GM19351 (cell line): ENCODE results near the gene FUCA1.
"Not testable (repeated sequence)": the region's sequence is repeated elsewhere in the genome, so short reads cannot be mapped to it uniquely, and the experiment has no call there.

Source experiments
- ATAC-seq: cut with Tn5 transposase; IDR thresholded peaks from one replicate; pipeline ENCODE4 v1.9.1; 2021; ENCODE audit warnings: mild to moderate bottlenecking, moderate library complexity; ENCODE audit not compliant: unreplicated experiment

The FUCA1 gene

DNA sequence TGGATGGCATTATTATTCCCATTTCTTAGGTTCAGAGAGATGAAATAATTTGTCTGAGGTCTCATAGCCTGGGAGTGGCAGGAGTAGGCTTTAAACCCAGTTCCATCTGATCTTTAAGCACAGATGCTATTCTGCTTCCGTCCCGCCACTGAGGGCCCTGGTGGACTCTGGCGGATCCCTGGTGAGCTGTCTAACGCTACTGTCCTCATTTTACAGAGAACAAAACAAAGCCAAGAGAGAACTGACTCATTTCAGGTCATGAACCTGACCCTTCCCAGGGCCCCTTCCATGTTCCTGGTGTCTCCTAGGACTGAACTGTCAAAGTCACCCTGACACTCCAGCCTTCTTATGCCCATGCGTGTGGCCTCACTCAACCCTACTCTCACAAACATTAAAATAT is 64.4 kb downstream of the FUCA1 start:
- no peak for ATAC-seq

DNA sequence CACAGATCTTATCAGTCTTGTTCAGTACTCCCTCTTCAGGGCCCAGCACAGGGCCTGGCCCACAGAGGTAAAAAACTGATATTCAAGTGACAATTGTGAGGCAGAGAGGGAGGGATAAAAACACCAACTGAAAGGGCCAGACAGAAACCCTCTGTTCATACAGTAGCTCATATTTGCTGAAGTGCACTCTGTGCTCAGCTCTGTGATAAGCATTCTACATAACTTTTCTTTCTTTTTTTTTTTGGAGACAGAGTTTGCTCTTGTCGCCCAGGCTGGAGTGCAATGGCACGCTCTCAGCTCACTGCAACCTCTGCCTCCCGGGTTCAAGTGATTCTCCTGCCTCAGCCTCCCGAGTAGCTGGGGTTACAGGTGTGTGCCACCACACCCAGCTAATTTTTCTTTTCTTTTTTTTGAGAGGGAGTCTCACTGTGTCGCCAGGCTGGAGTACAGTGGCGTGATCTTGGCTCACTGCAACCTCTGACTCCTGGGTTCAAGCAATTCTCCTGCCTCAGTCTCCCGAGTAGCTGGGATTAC is 65.2 kb downstream of the FUCA1 start:
- ATAC-seq: not testable (repeated sequence)

DNA sequence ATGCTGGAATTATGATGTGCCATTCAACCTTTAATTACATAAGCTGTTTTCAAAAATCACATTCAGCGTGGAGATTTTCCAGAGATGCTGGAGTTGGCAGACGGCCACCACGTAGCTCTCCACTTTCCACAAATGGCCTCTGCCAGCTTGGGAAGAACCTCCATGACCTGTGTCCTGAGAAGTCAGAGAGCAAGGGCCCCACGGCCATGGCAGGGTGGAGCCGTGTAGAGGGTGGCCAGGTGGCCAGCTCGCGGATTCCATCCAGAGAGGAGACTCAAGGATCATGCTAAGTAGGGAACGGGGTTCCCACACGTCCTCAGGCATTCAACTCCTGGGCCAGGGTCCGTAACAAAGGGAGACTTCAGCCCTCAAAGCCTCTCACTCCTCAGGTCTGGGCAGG is 66.2 kb downstream of the FUCA1 start:
- no peak for ATAC-seq

DNA sequence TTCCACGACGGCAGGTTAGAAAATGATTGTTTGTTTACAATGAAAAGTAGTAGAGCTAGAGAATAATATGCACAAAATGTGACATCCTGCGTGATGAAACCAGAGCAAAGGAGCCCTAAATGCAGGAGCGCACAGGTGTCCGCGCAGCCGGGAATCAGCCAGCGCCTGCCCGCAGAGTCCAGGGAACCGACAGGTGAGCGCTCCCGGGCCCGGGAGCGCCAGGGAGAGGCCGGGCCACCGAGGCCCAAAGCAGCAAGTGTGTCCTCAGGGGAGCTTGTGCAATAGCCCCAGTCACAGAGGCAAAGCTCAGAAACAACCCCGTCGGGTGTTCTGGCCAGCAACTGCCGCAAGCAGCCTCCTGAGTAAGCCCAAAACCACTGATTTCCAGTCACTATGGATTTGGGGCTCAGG is 66.7 kb downstream of the FUCA1 start:
- no peak for ATAC-seq

DNA sequence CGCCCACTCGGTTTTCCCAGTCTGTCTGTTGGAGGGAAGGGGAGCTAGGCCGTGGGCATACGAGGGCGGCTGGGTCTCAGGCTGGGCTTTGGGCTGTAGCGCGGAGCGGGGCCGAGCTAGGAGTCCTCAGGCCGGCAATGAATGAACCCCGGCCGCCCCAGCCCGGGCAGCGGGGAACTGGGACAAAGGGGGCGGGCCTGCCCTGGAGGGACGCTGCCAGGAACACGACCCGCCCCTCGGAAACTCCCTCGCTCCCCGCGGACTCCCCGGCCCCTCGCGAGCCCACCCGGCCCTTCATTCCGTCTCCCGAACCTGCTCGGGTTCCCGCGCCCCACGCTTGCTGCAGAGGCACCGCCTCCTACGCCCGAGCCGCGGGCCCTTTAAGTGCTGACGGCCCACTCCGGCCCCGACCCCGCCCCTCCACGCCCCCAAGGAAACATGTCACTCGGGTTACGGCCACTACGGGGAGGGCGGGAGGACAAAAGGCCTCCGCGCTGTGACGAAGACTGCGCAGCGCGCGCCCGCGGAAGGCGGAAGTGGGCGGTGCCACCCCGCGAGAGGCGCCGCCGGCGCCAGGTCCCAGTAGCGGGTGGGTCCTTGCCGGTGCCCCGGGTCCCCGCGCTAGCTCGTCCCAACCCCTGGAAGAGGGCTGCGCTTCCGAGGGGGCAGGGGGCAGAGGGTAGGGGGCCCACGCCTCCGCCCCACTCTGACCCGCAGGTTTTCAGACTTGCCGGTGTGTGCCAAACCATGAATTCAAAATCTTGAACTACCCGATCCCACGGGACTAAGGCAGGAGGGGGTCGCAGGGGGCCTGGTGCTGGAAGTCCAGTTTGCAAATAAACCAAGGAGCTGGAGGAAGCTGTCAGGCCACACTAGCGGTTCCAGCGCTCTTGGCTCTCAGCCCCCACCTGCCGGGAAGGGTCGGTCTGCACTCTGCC is 67.4 kb downstream of the FUCA1 start, which contains the start of gene GALE:
GALE (minus strand) TSS at position 355 of the 938 bp plus-strand sequence. CDS start 1,747 bp downstream, outside the sequence.
- ATAC-seq: peak; percentile 81

DNA sequence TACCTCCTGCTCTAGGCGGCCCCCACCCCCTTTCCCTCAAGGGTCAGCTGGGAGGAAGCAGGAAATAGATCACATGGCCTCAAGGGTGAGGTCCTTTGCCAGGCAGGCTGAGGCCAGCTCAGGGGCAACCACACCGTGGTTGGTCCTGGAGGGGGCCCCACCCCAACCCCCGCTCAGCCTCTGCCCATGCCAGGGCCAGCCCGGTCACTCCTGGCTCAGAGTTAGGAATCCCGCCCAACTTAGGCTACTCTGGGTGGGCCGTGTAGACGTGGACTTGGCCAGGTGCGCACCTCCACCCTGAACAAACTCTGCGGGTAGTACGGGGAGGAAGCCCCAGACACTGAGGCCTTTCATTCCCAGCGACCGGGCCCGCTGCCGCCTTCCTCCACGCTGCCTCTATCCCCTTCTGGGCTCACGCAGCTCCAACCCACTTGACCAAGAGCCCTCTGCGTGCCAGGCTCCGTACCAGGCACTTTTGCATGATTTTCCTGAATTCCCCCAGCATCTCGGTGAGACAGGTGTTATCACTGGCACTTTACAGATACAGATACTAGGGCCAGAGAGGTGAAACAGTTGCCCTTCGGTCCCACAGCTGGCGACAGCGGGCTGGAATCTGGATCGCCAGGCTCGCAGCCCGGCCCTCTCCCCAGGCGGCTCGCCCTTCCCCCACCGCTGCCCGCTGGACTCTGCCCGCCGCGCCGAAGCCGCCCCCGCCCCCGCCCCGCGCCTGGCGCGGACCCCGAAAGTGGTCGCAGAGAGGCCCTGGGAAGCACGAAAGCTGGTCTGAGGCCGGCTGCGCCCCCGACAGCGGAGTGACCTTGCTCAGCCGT is 68.3 kb downstream of the FUCA1 start:
- ATAC-seq: peak; percentile 7

DNA sequence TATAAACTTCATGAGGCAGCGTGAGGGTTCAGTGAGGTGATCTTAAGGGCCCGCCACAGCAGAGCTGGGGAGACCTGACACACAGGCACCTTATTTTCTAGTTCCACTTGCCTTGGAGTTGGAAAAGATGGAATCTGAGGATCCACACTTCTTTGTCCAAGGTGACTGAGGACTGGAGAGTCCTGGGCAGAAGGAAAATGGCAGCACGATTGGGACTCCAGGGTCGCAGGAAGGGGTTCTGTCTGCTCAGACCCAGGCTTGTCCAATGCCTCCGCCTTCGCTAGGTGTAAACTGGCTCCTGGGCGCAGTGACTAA is 68.9 kb downstream of the FUCA1 start:
- no peak for ATAC-seq

- no peak for ATAC-seq
These were observed 69.4 kb downstream of the FUCA1 start for GRCh38 chr1:23798662-23799142.

- ATAC-seq: no peak
These were observed 70.3 kb downstream of the FUCA1 start for GRCh38 chr1:23797478-23798448.

DNA sequence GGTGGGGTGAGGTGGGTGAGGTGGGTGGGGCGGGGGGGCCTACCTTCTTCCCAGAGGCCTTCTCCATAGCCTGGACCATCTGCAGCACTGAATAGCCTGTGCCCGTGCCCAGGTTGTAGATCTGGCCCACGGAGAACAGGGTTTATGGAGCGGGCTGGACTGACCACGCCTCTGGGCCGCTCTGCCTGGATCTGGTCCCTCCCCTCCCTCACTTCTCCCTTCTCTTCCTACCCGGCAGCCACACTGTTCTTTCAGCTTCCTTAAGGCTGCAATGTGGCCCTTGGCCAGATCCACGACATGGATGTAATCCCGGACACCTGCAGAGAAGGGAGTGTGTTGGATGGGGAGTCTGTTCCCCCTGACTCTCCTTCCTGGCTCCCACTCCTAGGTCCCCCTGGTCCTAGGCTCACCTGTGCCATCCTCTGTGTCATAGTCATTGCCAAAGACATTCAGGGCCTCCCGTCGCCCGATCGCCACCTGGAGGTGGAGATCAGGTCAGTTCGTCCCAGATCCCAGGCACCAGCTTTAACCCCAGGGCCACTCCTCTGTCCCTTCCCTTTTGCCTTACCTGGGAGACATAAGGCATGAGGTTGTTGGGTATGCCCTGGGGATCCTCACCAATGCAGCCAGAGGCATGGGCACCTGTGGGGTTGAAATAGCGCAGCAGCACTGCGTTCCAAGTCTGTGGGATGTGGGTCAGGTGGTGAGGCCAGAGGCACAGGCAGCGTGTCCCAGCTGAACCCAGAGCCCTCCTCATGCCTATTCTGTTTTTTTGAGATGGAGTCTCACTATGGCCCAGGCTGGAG is 71.4 kb downstream of the FUCA1 start:
- ATAC-seq: no peak

DNA sequence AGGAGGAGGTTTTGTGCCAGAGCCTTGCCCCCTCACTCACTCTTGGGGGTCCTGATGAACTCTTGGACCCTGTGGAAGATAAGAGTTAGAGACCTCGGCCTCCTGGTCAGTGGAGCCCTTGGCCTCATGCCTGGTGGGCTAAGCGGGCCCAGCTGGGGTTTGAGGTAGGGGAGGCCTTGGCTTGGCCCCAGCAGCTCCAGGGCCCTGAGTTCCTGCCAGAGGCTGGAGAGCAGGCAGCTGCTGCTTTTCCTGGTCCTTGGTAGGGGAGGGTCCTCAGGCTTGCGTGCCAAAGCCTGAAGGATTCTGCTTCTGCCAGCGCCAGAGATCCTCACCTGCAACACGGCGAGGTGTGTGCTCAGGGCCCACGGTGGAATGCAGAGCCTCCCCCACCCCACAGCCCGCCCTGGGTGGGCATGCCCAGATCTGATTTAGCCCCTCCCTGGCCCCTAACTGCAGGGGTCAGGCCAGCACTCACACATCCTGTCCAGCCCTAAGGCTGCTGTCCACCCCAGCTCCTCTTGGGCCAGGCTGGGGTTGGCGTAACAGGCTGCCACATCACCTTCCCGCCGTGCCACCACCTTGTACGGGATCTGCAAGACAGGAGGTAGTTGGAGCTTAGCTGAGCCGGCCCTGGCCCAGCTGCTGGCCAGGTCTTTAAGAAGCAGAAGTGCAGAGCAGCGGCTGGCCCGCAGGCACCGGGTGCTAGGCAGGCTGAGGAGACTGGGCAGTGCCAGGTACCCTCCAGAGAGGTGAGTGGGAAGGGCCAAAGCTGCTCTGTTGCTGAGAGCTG is 72.2 kb downstream of the FUCA1 start:
- no peak for ATAC-seq
